Activated CD4-positive, alpha-beta T cell treated with anti-CD3 and anti-CD28 coated beads for 36 hours (primary cell): Measurements from ENCODE around the gene HDAC10. TPM values are rescaled to one million over a fixed set of nuclear protein-coding genes. Genes with fewer than 3 reads are reported as not detected.

ENCODE experiments used
- ATAC-seq: fragments of 200-7000 bp; cut with Tn5 transposase; one replicate; pipeline ENCODE4 v1.10.0; 2021; ENCODE audit warnings: mild to moderate bottlenecking, moderate library complexity
- CTCF ChIA-PET: fragments of 350-600 bp; sonication (Branson Sonifier 250); formaldehyde crosslinking; loops from one replicate; lab custom pipeline; 2021; ENCODE audit warnings: antibody characterized with exemption; lab: Charles Lee
- POLR2A ChIA-PET: fragments of 350-600 bp; sonication (Branson Sonifier 250); formaldehyde crosslinking; loops from one replicate; lab custom pipeline; 2021; ENCODE audit warnings: antibody characterized with exemption, inconsistent platforms; lab: Charles Lee
- DNase-seq: peaks from one replicate; pipeline ENCODE4 v3.0.0-alpha.2; 2020
- H3K27ac Mint-ChIP-seq: one replicate; pipeline ENCODE4 v1.8.0; 2021; ENCODE audit warnings: mixed read lengths
- H3K27me3 Mint-ChIP-seq: one replicate; pipeline ENCODE4 v1.8.0; 2021; ENCODE audit warnings: mixed read lengths
- H3K36me3 Mint-ChIP-seq: one replicate; pipeline ENCODE4 v1.8.0; 2021; ENCODE audit warnings: low read depth, mixed read lengths
- H3K4me1 Mint-ChIP-seq: one replicate; pipeline ENCODE4 v1.8.0; 2021; ENCODE audit warnings: mixed read lengths
- H3K4me3 Mint-ChIP-seq: one replicate; pipeline ENCODE4 v1.8.0; 2021; ENCODE audit warnings: mild to moderate bottlenecking, moderate library complexity, mixed read lengths
- H3K9me3 Mint-ChIP-seq: one replicate; pipeline ENCODE4 v1.8.0; 2021; ENCODE audit warnings: low read depth, mixed read lengths
- intact Hi-C, 2 experiments: fragments of 100-400 bp; cut with DNase I in 1 of 2; cut with micrococcal nuclease in 1 of 2; formaldehyde crosslinking; loops; one replicate each; pipeline versions ENCODE4 v1.14.2 to v1.15.1; 2022 to 2024; cut with DNase I, micrococcal nuclease
- total RNA-seq, 2 experiments: library from RNA; stranded (reverse); gene quantifications; one replicate each; pipeline ENCODE4 v1.2.3, GENCODE V29; 2021

Gene HDAC10
- total RNA-seq, 2 experiments from 2014 or later, result 33.5 to 41.5 TPM

GRCh38 chr22:50293441-50294318 lies 42.6 kb upstream of the HDAC10 start:
- H3K27me3 Mint-ChIP-seq, result peaks cover 38% of the 10 kb centered on the region
- no peak overlapping the region for H3K27ac Mint-ChIP-seq
- DNase-seq, result no peak
- ATAC-seq, result peak; percentile 23
- intact Hi-C loops, result no loop called here
- no peaks in the 10 kb centered on the region for H3K36me3 Mint-ChIP-seq
- H3K4me3 Mint-ChIP-seq, result no peak overlapping the region
- H3K4me1 Mint-ChIP-seq, result peaks cover 5% of the 10 kb centered on the region
- ChIA-PET CTCF (interaction anchor here (0.6 kb wide), 2 partner anchors 106 to 136 kb away, joined by 3 read pairs; no protein-coding TSS in a partner anchor), POLR2A (interaction anchor here (0.5 to 0.6 kb wide), 2 partner anchors 257 to 1859 kb away, joined by 3 to 4 read pairs; no protein-coding TSS in a partner anchor)
- H3K9me3 Mint-ChIP-seq, result no peaks in the 10 kb centered on the region

DNA sequence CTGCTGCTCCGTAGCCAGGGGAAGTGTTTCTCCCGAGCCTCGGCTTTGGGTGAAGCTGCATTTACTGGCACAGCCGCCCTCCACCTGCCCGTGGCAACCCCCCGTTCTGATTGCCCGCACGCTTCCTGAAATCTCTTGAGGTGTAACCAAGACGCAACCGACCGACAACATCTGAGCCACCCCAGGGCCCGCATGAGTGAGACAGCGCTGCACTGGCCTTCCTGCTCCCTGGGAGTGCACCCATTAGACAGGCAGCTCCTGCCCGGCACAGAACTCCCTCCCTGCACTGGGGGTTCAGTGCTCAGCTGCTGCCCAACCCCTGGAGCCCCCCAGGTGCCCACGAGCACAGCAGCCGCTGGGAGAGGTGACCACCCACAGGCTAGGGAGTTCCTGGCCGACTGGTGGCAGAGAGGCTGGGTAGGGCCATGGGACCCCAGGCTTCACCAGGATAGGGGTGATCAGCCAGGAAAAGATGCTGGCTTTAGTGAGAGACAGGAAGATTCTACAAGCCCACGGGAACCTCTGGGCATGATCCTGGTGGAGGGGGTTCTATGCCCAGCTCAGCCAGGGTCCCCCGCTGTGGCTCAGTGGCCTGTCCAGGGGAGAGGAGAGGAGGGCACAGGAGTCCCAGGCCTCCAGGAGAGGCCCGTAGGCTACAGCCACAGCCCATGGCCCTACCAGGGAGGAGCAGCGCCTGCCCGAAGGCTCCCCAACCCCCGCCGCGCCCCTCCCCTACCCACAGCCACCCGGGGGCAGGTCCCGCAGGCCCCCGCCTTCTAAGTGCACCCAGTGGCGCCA lies 41.8 kb upstream of the HDAC10 start:
- H3K27ac Mint-ChIP-seq, result no peak overlapping the region
- H3K4me1 Mint-ChIP-seq, result peaks cover 5% of the 10 kb centered on the region
- DNase-seq (no peak), ATAC-seq (no peak)
- ChIA-PET POLR2A (interaction anchor here (0.5 kb wide), 1 partner anchor 256 kb away, joined by 4 read pairs; no protein-coding TSS in a partner anchor), CTCF (interaction anchor here (0.6 to 0.7 kb wide), 3 partner anchors 26 to 734 kb away, joined by 3 read pairs; no protein-coding TSS in a partner anchor)
- H3K9me3 Mint-ChIP-seq, result no peaks in the 10 kb centered on the region
- H3K36me3 Mint-ChIP-seq, result no peaks in the 10 kb centered on the region
- no peak overlapping the region for H3K4me3 Mint-ChIP-seq
- H3K27me3 Mint-ChIP-seq, result peaks cover 34% of the 10 kb centered on the region
- intact Hi-C loops, result no loop called here

DNA sequence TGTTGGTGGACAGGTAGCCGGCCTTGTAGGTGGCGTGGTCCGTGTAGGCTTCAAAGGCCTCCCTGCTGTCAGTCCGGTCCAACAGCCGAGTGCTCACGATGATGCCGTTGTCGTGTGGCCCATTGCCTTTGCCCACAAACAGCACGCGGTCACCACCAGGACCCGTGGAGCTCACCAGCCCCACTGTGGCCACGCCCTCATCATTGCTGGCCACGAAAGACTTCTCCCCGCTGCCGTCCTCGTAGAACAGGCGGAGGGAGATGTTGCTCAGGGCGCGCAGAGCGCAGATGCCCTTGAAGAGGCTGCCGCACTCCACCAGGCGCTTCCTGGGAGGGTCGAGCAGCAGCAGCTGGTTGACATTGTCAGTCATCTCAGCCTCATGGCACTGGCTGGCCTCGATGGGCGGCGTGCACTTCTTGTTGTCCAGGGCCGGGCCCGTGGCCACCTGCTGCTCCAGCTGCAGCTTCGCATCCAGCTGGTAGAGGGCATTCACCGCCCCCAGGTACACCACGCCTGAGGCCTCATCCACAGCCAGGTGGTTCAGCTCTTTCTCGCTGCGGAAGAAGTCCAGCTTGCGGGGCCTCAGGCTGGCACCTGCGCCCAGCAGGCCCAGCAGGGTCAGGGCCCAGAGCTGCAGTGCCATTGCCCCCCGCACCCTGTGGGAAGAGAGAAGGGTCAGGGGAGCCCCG lies 39.0 kb upstream of the HDAC10 start:
- CTCF ChIA-PET, result no interaction called here
- H3K27ac Mint-ChIP-seq, result no peak overlapping the region
- H3K27me3 Mint-ChIP-seq, result peaks cover 24% of the 10 kb centered on the region
- no peak for DNase-seq
- H3K9me3 Mint-ChIP-seq, result no peaks in the 10 kb centered on the region
- no peak for ATAC-seq
- peaks cover 5% of the 10 kb centered on the region for H3K4me1 Mint-ChIP-seq
- H3K4me3 Mint-ChIP-seq, result no peak overlapping the region
- no peaks in the 10 kb centered on the region for H3K36me3 Mint-ChIP-seq
- intact Hi-C loops, result no loop called here
- POLR2A ChIA-PET, result interaction anchor here (0.6 kb wide), 1 partner anchor 15 kb away, joined by 3 read pairs; no protein-coding TSS in a partner anchor

DNA sequence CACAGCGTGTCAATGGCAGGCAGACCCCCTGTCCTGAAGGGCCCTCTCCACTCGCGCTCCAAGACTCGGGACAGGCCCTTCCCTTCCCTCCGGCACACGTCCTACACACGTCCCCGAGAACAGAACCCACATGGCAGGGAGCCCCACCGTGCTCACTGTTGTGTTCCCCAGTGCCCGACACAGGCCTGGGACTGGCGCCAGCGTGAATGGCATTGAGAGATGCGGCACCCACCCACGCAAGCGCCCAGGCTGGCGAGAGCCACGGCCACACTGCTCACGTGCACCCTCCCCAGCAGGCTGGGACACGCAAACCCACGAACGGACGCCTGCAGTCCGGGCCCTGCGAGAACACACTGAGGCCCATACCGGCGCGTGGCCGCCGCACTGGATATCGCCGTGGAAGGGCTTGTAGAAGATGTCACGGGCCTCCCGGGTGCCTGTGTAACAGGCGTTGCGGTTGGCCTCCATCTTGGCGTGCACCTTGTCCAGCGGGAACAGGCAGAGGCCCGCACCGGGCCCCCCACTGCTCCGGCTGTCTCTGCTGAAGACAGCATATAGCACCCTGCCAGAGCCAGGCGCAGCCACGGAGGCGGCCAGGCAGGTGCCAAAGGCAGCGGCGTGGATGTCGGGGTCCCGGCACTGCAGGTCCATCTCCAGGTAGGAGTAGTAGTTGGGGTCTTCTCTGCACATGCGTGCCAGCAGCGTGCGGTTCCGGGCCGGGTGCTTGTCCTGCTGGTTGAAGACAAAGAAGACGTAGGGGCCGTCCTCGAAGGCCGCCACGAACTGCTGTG lies 38.3 kb upstream of the HDAC10 start:
- Mint-ChIP-seq H3K9me3 (no peaks in the 10 kb centered on the region), H3K27me3 (peaks cover 22% of the 10 kb centered on the region), H3K27ac (no peak overlapping the region), H3K4me1 (peaks cover 5% of the 10 kb centered on the region), H3K36me3 (no peaks in the 10 kb centered on the region), H3K4me3 (no peak overlapping the region)
- DNase-seq, result no peak
- ATAC-seq, result no peak
- intact Hi-C loops, result no loop called here
- POLR2A ChIA-PET, result no interaction called here
- CTCF ChIA-PET, result no interaction called here

DNA sequence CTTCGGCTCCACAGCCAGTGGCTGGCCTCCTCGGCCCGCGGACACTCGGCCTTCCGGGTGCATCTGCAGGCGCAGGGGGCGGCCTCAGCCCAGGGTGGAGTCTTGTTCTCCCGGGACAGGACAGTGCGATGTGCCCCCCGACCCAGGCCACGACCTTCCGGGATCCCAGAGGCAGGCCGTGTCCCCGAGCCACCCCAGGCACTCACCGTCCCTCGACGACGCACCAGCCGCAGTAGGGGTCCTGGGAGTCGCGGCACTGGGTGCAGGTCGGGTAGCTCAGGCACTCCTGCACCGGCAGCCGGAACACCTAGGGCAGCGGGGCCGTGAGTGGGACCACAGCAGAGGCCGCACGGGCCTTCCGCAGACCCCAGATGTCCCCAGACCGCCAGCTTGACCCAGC lies 36.7 kb upstream of the HDAC10 start:
- CTCF ChIA-PET, result no interaction called here
- no peak overlapping the region for H3K4me3 Mint-ChIP-seq
- ATAC-seq, result no peak
- peaks cover 3% of the 10 kb centered on the region for H3K4me1 Mint-ChIP-seq
- peaks cover 17% of the 10 kb centered on the region for H3K27me3 Mint-ChIP-seq
- no peaks in the 10 kb centered on the region for H3K9me3 Mint-ChIP-seq
- POLR2A ChIA-PET, result no interaction called here
- no peak for DNase-seq
- intact Hi-C loops, result no loop called here
- H3K36me3 Mint-ChIP-seq, result no peaks in the 10 kb centered on the region
- H3K27ac Mint-ChIP-seq, result no peak overlapping the region

DNA sequence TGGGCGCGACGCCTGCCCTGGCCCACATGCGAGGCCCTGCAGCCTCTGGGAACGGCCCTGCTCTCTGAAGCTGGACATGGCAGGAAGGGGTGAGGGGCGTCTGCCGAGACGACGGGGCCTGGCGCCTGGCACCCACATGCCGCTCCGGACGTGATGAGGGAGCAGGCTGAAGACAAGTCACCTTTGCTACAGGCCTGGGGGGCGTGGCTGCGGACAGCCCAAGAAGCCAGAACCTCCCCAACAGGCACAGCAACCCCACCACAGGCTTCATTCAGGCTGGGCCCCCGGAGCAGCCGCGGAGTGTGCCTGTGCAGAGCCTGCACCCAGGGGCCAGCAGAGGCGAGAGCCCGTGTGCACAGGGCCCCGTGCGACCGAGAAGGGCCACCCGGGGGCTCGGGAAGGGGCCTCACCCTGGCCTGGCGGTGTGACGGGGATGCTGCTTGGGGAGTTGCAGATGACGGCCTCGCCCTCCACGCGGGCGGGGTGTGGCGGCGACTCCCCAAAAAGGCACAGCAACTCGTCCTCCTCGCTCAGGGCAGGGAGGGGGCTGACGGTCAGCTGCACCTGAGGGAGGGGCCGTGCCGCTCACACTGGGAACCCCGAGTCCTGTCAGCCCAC lies 35.7 kb upstream of the HDAC10 start:
- no peaks in the 10 kb centered on the region for H3K36me3 Mint-ChIP-seq
- CTCF ChIA-PET, result no interaction called here
- no peak for DNase-seq
- peaks cover 8% of the 10 kb centered on the region for H3K27me3 Mint-ChIP-seq
- intact Hi-C loops, result no loop called here
- POLR2A ChIA-PET, result no interaction called here
- ATAC-seq, result no peak
- no peak overlapping the region for H3K4me3 Mint-ChIP-seq
- no peaks in the 10 kb centered on the region for H3K4me1 Mint-ChIP-seq
- H3K9me3 Mint-ChIP-seq, result no peaks in the 10 kb centered on the region
- H3K27ac Mint-ChIP-seq, result no peak overlapping the region

- Mint-ChIP-seq H3K36me3 (no peaks in the 10 kb centered on the region), H3K9me3 (no peaks in the 10 kb centered on the region), H3K27ac (no peak overlapping the region), H3K4me3 (no peak overlapping the region), H3K4me1 (no peaks in the 10 kb centered on the region), H3K27me3 (peaks cover 3% of the 10 kb centered on the region)
- DNase-seq (no peak), ATAC-seq (no peak)
- POLR2A ChIA-PET, result no interaction called here
- CTCF ChIA-PET, result no interaction called here
- intact Hi-C loops, result no loop called here
Measured at GRCh38 chr22:50286275-50286674, 35.2 kb upstream of the HDAC10 start.

GRCh38 chr22:50285568-50286229 lies 34.6 kb upstream of the HDAC10 start:
- no peaks in the 10 kb centered on the region for H3K9me3 Mint-ChIP-seq
- H3K36me3 Mint-ChIP-seq, result no peaks in the 10 kb centered on the region
- ATAC-seq, result no peak
- no peak overlapping the region for H3K4me3 Mint-ChIP-seq
- no peaks in the 10 kb centered on the region for H3K27me3 Mint-ChIP-seq
- CTCF ChIA-PET, result no interaction called here
- intact Hi-C loops, result no loop called here
- H3K27ac Mint-ChIP-seq, result no peak overlapping the region
- no peak for DNase-seq
- POLR2A ChIA-PET, result no interaction called here
- no peaks in the 10 kb centered on the region for H3K4me1 Mint-ChIP-seq

- no peaks in the 10 kb centered on the region for H3K36me3 Mint-ChIP-seq
- ChIA-PET CTCF (no interaction called here), POLR2A (no interaction called here)
- H3K4me1 Mint-ChIP-seq, result no peaks in the 10 kb centered on the region
- ATAC-seq (no peak), DNase-seq (no peak)
- H3K9me3 Mint-ChIP-seq, result no peaks in the 10 kb centered on the region
- H3K27ac Mint-ChIP-seq, result no peak overlapping the region
- intact Hi-C loops, result no loop called here
- H3K27me3 Mint-ChIP-seq, result no peaks in the 10 kb centered on the region
- no peak overlapping the region for H3K4me3 Mint-ChIP-seq
Measured at GRCh38 chr22:50284479-50284878, 33.4 kb upstream of the HDAC10 start.

GRCh38 chr22:50283821-50284220 lies 32.8 kb upstream of the HDAC10 start:
- no peak overlapping the region for H3K27ac Mint-ChIP-seq
- H3K4me3 Mint-ChIP-seq, result no peak overlapping the region
- no peaks in the 10 kb centered on the region for H3K27me3 Mint-ChIP-seq
- intact Hi-C loops, result no loop called here
- CTCF ChIA-PET, result no interaction called here
- no peaks in the 10 kb centered on the region for H3K4me1 Mint-ChIP-seq
- no peaks in the 10 kb centered on the region for H3K36me3 Mint-ChIP-seq
- POLR2A ChIA-PET, result no interaction called here
- no peak for ATAC-seq
- DNase-seq, result no peak
- H3K9me3 Mint-ChIP-seq, result no peaks in the 10 kb centered on the region
